ENCODE results near the gene DENND4A. TPM values are rescaled to one million over a fixed set of nuclear protein-coding genes. Genes with fewer than 3 reads are reported as not detected.
"Not testable (repeated sequence)": the region's sequence is repeated elsewhere in the genome, so short reads cannot be mapped to it uniquely, and the experiment has no call there.

DENND4A gene
- polyA plus RNA-seq, 1 donor = 11.9 TPM

DNA sequence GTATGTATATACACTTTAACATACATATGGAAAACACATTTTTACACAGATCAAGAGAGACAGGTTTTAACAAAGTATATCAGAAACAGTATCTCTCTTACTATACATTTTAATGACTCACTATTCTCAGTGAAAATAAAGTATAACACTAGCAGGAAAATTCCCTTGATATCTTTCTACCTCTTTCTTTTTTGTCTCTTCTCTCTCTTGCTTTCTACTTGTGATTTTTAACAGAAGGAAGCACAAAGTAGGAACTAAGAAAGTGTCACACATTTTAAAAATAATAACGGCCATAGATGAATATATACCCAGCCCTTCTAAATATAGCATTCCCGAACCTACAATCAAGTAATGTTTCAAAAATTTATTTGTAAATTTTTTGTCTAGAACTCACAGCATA is 4.8 kb downstream of the DENND4A start:
- DNase-seq = no peak

DNA sequence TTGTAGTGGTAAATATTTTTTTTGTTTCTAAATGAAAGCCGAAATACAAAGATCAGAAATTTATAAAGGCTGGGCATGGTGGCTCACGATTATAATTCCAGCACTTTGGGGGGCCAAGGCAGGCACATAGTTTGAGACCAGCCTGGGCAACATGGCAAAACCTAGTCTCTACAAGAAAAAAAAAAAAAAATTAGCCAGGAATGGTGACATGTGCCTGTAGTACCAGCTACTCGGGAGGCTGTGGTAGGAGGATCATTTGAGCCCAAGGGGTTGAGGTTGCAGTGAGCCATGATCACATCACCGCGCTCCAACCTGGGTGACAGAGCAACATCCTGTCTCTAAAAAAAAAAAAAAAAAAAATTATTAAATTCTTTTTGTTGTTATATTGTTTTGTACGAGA is 6.9 kb downstream of the DENND4A start:
- DNase-seq = no peak

DNA sequence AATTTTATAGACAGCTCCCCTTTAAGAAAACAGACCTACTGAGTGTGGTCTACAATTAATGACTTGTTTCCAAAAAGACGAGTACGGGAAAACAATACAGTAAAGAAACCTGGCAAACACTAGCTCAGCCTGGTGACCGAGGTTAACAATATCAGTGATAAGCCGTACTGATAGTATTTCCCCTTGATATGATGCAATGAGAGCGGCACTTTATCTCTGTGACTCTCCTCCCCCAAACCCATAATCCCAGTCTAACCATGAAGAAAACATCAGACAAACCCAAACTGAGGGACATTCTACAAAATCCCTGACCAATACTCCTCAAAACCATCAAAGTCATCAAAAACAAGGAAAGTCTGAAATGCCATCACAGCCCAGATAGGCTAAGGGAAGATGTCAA is 8.2 kb downstream of the DENND4A start:
- DNase-seq = no peak

DNA sequence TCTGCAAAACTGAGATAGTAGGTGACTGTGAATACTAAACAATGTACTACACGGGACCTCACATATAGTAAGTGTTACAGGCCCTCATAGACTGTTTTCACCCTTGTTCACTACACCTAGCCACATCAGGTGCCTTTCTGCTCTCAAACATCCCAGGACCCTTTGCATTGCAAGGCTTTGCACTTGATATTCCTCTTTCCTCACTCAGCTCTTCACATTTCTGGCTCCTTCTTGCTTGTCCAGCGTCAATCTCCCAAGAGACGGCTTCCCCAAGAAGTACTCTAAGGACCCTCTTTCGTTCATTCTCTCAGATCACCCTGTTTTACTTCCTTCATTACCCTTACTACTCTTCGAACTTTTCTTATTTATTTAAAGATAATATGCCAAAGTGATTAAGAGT is 10.0 kb downstream of the DENND4A start:
- DNase-seq = no peak

DNA sequence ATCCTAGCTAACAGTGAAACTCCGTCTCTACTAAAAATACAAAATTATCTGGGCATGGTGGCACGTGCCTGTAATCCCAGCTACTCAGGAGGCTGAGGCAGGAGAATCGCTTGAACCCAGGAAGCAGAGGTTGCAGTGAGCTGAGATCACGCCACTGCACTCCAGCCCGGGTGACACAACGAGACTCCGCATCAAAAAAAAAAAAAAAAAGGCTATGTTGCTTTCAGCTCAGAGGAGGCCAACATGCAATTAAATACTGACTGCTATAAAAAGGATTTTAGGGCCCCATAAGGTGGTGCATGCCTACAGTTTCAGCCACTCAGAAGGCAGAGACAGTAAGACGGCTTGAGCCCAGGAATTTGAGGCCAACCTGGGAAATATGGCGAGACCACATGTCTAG is 13.4 kb downstream of the DENND4A start:
- not testable (repeated sequence) for DNase-seq

DNA sequence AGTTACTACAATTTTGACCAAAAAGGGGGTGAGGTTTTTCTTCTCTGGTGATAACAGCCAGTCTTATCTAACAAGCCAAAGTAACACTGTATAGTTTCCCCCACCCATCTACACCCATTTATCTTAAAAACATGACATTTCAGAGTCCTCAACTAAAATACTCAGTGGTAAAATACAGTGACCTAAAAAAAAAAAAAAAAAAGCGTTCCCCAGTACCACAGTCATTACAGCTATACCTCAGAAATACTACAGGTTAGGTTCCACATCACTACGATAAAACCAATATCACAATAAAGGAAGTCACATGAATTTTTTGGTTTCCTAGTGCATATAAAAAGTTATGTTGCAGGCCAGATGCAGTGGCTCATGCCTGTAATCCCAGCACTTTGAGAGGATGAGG is 13.8 kb downstream of the DENND4A start:
- no peak for DNase-seq

DNA sequence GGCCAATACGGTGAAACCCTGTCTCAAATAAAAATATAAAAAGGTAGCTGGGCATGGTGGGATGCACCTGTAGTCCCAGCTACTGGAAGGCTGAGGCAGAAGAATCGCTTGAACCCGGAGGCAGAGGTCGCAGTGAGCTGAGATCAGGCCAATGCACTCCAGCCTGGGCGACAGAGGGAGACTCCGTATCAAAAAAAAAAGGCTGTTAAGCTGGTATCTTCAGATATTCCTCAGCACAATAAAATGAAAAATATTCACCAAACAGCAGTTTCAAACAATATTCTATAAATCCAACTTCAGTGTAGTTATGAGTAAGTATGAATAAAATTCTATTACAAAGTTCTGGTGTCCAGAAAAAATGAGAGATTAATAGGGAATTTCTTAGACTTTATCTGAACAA is 14.2 kb downstream of the DENND4A start:
- DNase-seq = no peak

DNA sequence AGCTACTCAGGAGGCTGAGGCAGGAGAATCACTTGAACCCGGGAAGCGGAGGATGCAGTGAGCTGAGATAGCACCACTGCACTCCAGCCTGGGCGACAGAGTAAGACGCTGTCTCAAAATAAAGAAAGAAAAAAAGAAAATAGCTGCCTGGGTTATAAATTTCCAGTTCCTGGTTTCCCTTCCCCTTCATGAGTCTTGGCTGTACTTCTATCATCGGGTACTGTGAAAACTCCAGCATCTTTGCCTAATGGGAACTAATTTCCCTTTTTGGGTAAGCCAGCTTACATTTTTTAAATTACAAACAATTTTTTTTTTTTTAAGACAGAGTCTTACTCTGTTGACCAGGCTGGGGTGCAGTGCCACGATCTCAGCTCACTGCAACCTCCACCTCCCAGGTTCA is 15.0 kb downstream of the DENND4A start:
- DNase-seq = no peak

DNA sequence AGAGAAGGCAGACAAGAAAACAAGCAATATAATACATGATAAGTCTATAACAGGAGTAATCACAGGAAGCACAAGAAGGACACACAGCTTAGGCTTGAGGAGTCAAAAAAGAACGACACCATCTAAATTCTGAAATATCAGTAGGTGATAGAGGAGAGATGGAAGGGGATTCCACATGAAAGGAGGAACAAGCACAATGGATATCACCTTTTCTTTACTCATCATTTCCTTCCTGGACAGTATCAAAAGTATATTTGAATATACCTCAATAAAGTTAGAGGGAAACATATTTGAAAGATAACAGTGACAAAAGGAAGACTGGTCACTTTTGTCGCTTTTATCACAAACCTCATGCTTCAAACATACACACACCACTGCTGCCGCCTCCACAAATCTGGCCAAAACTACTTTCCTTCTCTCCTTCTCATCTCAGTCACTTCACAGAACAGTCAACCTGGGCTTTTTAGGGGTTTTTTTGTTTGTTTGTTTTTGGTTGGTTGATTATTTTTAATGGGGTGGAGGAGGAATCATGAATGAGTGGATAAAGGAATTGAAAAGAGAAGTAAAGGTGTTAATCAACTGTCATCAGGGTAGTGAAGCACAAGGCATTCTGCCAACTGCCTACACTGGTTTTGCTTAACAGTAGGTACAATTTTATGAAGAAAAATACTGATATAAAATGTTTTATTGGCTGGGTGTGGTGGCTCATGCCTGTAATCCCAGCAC is 18.5 kb downstream of the DENND4A start:
- no peak for DNase-seq

DNA sequence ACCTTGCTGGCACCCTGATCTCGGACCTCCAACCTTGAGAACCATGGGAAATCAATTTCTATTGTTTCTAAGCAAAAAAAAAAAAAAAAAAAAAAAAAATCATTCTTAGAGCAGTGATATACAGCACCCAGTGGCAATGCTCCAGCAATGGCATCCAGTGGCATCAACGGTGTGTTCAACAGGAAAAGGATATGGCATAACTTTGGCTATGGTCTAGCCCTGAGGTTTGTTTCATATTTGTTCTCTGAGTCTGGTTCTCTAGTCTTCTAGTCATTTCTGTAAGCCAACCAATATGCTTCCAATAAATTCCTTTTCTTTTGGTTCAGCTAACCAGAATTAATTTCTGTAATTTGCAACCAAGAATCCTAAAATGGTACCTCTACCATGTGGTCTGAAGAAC is 19.2 kb downstream of the DENND4A start:
- no peak for DNase-seq

DNA sequence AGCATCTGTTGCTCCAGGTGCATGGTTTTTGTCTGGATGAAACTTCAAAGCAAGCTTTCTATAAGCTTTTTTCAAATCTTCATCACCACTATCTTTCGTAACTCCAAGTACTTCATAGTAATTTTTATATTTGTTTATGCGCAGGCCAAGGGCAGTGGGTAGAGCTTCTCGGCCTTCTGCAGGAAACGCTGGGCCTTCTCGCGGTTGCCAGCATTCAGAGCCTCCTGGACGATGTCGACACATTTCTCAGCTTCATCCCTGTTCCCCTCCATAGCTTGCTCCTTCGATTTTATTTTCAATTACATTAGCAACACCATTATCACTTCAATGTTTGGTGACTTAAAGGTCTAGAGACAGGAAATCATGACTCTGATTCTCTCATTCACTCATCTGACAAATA is 20.2 kb downstream of the DENND4A start:
- no peak for DNase-seq

DNA sequence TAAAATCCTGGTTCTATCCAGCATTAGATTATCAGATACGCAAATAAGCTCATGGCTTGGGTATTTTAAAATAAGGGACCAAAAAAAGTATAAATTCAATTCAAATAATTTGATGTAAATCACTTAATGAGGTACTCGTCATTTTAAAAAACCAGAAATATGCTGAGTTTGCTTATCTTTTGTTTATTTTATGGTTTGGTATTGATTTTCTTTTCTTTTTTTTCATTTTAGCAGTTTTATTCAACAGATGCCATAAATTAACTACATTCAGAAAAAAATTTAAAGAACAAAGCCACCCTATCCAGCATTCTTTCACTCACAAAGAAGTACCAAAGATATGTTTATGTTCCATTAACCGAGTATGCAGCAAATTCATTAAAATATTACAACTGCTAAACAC is 22.6 kb downstream of the DENND4A start:
- DNase-seq = no peak

DNA sequence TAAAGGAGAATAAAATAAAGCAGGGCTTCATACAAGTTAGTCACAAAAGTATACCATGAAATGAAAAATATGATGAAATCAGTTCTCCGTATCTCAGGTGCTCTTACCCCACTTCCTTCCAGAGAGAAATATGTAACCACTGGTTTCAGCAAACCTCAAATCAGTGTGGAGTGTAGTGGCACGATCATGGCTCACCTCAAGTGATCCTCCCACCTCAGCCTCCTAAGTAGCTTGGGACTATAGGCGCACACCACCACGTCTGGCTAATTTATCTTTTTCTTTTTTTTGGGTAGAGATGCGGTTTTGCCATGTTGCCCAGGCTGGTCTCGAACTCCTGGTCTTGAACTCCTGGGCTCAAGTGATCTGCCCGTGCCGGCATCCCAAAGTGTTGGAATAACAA is 24.2 kb downstream of the DENND4A start:
- no peak for DNase-seq

DNA sequence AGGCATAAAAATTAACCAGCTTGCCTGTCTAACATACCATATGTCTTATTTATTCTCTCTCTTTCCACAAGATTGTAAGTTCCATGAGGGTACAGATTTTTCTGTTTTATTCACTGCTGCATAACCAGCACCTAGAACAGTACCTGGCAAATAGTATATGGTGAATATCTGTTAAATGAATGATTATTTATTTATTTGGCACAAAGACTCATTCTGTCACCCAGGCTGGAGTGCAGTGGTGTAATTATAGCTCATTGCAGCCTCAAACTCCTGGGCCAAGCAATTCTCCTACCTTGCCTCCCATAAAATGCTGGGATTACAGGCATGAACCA is 24.9 kb downstream of the DENND4A start:
- DNase-seq = no peak

DNA sequence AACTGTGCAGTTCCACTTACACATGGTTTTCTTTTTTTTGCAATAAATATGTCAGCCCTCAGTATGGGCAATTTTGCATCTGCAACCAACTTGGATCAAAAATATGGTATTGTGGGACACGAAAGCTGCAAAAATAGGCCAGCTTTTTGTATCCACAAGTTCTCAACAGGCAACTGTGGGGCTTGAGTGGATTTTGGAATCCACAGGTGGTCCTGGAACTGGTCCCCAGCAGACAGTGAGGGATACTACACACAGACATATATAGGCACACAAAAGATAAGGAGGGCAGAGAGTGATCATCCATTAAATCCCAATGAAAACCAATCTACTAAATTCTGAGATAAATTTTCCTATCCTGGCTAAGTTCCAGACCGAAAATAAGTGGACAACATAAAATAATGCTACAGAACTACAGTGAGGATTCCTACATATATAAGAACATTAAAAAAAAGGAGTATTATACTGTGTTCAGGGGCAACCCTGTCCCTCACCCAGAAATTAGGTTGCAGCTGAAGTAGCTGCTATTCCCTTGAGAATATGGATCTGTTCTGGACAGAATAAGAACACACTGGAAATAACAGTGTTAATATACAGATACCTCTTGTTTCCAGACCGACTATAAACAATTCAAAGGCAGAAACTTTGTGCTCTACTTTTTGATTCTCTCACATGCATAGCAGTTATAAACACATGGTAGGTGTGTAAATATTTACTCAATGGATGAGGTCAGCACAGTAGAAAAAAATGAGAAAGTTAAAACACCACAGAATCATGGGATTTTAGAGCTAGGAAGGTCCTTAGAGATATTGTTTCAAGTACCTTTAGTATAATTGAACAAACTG is 25.4 kb downstream of the DENND4A start:
- DNase-seq = no peak

DNA sequence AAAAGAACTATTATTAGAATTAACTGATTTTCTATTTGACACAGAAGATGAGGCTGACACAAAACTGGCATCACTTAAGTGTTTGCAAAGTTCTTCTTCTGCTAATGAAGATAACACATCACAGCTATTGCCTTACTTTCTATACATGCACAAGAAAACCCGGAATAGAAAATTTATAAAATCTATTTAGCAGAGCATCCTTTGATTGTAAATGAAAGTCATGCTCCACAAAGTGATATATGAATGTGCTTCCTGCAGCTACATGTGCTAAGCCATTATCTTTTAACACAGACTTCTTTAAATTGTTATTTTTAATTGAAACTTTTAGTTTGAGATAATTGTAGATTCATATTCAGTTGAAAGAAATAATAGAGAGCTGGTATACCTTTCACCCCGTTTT is 27.0 kb downstream of the DENND4A start:
- no peak for DNase-seq

DNA sequence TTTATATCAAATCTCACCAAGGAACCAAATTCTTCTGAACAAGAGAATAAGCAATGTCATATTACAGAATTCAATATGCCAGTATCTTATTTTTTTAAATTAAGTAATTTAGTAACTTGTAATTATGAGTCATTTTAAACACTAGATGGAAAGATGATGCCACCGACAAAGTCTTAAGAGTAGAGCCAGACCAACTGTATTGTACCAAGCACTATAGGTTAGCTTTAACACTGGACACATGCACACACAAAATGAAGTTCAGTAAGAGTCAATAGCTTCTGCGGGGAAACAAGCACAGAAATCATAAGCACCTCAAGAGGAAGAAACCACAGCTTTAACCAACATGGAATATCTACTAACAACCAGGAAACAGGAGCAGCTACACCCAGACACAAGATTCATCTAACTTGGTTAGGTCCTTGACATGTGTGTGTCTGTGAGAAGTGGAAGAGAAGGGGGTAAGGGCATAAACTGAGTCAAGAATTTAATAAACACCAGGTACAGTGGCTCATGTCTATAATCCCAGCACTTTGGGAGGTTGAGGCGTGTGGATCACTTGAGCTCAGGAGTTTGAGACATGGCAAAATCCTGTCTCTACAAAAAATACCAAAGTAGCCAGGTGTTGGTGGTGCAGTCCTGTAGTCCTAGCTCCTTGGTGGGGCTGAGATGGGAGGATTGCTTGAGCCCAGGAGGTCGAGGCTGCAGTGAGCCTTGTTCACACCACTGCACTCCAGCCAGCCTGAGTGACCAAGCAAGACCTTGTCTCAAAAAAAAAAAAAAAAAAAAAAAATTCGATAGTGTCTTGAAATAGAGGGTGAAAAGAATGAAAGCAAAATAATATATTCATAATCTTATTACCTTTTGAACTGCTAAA is 28.9 kb downstream of the DENND4A start:
- DNase-seq = no peak

DNA sequence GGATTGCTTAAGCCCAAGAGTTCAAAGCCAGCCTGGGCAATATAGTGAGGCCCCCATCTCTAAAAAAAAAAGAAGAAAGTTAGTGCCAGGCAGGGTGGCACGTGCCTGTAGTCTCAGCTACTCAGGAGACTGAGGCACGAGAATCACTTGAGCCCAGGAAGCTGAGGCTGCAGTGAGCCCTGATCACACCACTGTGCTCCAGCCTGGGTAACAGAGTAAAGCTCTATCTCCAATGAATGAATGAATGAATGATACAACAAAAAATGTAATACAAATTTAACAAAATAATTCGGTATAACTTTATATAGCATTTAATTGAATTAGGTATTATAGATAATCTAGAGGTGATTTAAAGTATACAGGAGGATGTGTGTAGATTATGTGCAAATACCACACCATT is 29.7 kb downstream of the DENND4A start:
- DNase-seq = no peak

DNA sequence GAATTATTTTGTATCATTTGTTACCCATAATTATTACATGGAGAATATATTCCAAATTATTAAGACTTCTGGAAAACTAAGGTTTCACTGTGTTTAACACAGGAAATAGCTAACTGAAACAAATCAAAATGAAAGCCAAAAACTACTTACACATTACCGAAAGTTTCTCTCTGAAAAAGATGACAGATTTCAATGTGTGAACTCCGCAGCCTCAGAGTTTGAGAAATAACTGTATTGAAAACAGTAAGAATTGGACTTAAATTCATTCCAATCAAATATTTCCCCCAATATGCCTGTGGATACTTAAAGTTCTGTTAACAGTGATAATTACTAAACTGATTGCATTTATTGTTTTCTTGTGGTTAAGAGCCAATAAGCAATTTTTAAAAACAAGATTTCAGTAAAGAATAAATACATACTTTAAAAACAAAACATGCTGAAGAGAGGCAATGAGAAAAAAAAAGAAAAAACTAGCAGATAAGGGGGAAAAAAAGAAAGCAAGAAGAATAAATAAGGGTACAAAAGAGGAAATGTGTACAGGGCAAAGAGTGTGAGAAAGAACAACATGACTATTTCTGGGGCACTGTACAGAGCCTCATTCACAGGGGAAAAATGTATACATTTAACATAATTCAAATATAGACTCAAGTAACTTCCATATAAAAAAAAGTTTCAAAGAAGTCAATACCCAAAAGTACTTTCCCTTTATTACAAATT is 30.7 kb downstream of the DENND4A start:
- no peak for DNase-seq

DNA sequence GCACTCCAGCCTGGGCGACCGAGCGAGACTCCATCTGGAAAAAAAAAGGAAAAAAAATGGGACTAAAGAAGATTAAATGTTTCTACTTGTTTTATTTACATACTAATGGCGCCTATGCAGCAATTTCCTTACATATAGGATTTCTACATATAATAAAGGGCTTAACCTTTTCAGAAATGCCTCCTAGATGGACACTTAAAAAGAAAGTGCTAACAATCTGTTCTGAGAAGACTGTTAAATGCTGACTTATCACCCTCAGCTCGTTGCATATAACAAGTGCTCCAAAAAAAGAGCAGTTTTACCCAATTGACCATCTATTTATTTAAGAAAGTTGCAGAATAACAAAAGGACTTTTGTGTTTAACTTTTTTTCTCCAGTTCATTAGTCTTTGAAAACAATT is 32.7 kb downstream of the DENND4A start:
- DNase-seq = no peak

DNA sequence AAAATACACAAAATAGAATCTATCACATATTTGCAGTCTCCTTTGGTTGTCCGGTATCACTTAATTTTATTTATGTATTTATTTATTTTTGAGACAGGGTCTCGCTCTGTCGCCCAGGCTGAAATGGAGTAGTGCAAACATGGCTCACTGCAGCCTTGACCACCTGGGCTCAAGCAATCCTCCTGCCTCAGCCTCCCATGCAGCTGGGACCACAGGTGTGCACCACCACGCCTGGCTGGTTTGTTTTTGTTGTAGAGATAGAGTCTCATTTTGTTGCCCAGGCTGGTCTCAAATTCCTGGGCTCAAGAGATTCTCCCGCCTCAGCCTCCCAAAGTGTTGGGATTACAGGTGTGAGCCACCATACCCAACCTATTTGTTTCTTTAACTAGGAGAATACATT is 33.9 kb downstream of the DENND4A start:
- DNase-seq = no peak

DNA sequence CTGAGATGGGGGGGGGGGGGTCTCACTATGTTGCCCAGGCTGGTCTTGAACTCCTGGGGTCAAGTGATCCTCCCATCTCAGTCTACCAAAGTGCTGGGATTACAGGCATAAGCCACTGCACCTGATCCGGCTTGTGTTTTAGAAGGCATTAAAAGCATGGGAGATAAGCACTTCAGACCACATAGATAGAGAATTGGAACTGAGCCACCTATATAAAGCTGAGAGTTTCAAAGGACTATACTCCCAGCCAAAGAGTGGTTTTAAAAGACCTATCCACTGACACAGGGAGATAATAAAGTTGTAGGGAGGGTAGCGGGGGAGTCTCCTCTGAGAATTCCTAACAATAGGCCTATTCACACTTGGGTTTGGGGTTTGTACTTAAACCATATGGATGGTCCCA is 34.8 kb downstream of the DENND4A start:
- no peak for DNase-seq

All from hindlimb muscle (tissue), 1 donor.